ENCODE results near the gene AGBL3.
"Not testable (repeated sequence)": the region's sequence is repeated elsewhere in the genome, so short reads cannot be mapped to it uniquely, and the experiment has no call there.

Gene AGBL3

GRCh38 chr7:135168489-135169140 lies 182.3 kb downstream of the AGBL3 start:
- DNase-seq (ENCODE audit: low spot score), result no peak

- peak; percentile 40 for DNase-seq (ENCODE audit: low spot score)
Observed at GRCh38 chr7:135169141-135169963, 183.0 kb downstream of the AGBL3 start.

GRCh38 chr7:135169964-135170273 lies 183.6 kb downstream of the AGBL3 start:
- DNase-seq (ENCODE audit: low spot score), result peak; percentile 25

- DNase-seq (ENCODE audit: low spot score), result peak; percentile 75
Observed at GRCh38 chr7:135170274-135170997, 184.1 kb downstream of the AGBL3 start, which contains the start of gene CYREN. TSS of gene CYREN (minus strand) at chr7:135170707. CDS start at chr7:135168922, 1,785 bp downstream.

GRCh38 chr7:135170998-135171481 lies 184.7 kb downstream of the AGBL3 start:
- DNase-seq (ENCODE audit: low spot score), result not testable (repeated sequence)

GRCh38 chr7:135171581-135172291 lies 185.4 kb downstream of the AGBL3 start:
- peak; percentile 23 for DNase-seq (ENCODE audit: low spot score)

- not testable (repeated sequence) for DNase-seq (ENCODE audit: low spot score)
Observed at GRCh38 chr7:135173916-135174315, 187.6 kb downstream of the AGBL3 start.

GRCh38 chr7:135174941-135175340 lies 188.6 kb downstream of the AGBL3 start:
- DNase-seq (ENCODE audit: low spot score), result no peak

GRCh38 chr7:135175931-135176330 lies 189.6 kb downstream of the AGBL3 start:
- no peak for DNase-seq (ENCODE audit: low spot score)

GRCh38 chr7:135177028-135177696 lies 190.9 kb downstream of the AGBL3 start:
- no peak for DNase-seq (ENCODE audit: low spot score)

GRCh38 chr7:135178364-135178763 lies 192.1 kb downstream of the AGBL3 start:
- no peak for DNase-seq (ENCODE audit: low spot score)

- DNase-seq (ENCODE audit: low spot score), result no peak
Observed at GRCh38 chr7:135179321-135179925, 193.1 kb downstream of the AGBL3 start.

GRCh38 chr7:135180122-135180521 lies 193.8 kb downstream of the AGBL3 start:
- DNase-seq (ENCODE audit: low spot score), result no peak

- no peak for DNase-seq (ENCODE audit: low spot score)
Observed at GRCh38 chr7:135181261-135181928, 195.1 kb downstream of the AGBL3 start.

GRCh38 chr7:135181929-135182678 lies 195.8 kb downstream of the AGBL3 start:
- DNase-seq (ENCODE audit: low spot score), result no peak

GRCh38 chr7:135183478-135183877 lies 197.2 kb downstream of the AGBL3 start:
- no peak for DNase-seq (ENCODE audit: low spot score)

GRCh38 chr7:135184254-135184841 lies 198.0 kb downstream of the AGBL3 start:
- DNase-seq (ENCODE audit: low spot score), result no peak
